ENCODE measurements around the gene CYP26B1.

CYP26B1 gene

DNA sequence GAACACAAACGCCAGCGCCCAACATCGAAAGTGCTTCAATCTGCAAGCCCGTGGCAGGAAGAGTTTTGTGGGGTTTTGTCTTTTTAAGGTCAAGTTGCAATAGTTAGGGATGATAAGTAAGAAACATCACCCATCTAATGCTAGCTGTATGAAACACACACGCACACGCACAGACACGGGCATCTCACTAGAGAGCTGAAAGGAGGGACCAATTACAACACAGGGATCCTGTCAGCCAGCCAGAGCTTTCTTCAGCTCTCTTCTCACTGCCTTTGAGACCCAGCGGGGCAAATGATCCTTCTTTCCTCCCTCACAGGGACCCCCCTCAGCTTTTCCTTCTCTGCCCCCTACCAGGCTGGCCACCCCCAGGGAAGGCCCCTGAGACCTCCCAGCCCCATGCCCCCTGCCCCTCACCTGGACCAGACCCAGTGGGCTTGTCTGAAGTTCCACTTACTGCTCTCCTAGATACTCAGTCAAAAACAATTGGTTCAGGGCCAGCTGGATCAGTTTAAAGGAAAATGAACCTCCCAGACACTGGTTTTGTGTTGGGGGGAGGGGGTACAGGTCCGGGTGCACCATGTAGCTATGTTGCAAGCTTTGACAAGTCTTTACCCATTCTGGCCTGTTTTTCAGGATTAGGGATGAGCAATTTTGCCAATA, 17.9 kb downstream of the CYP26B1 start:
- no peak overlapping the region for H3K4me3 ChIP-seq (ENCODE audit: insufficient read depth, low read depth, low read length)
- WGBS, 2 experiments: 82 to 87% methylated on average over 9 of the region's 9 CpGs
- no peak overlapping the region for H3K27ac ChIP-seq (ENCODE audit: insufficient read depth, low read depth, low read length, poor library complexity, severe bottlenecking)
- H3K4me1 ChIP-seq (ENCODE audit: control insufficient read depth, insufficient read depth, low read length): peaks cover 24% of the 10 kb centered on the region
- H3K9me3 ChIP-seq (ENCODE audit: control insufficient read depth, low read length): no peaks in the 10 kb centered on the region
- no peaks in the 10 kb centered on the region for H3K36me3 ChIP-seq (ENCODE audit: control insufficient read depth, insufficient read depth, low read length)
- H3K27me3 ChIP-seq (ENCODE audit: control insufficient read depth, insufficient read depth, low read length, poor library complexity, severe bottlenecking): no peaks in the 10 kb centered on the region

DNA sequence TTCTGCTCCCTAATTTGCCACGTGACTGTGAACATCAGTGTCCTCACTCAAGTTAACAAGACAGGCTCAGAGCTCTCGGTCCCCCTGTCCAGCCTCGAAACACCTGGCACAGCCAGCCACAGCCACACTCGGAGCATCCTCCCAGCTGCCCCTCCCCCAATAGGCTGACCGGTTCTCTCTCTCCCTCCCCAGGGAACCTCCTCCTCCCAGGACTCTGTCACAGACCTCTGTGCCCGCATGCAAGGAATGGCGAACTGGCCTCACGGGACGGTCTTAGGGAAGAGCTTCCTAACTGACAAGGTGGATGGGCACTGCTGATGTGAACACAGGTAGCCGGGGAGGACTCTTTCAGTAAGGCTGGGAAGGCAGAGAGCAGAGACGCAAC, 18.8 kb downstream of the CYP26B1 start:
- Histone ChIP-seq H3K27ac (ENCODE audit: insufficient read depth, low read depth, low read length, poor library complexity, severe bottlenecking) (no peak overlapping the region), H3K9me3 (ENCODE audit: control insufficient read depth, low read length) (no peaks in the 10 kb centered on the region), H3K27me3 (ENCODE audit: control insufficient read depth, insufficient read depth, low read length, poor library complexity, severe bottlenecking) (no peaks in the 10 kb centered on the region), H3K4me3 (ENCODE audit: insufficient read depth, low read depth, low read length) (no peak overlapping the region), H3K4me1 (ENCODE audit: control insufficient read depth, insufficient read depth, low read length) (peaks cover 24% of the 10 kb centered on the region), H3K36me3 (ENCODE audit: control insufficient read depth, insufficient read depth, low read length) (no peaks in the 10 kb centered on the region)
- 66 to 67% methylated on average over 11 of the region's 11 CpGs for WGBS, 2 experiments

DNA sequence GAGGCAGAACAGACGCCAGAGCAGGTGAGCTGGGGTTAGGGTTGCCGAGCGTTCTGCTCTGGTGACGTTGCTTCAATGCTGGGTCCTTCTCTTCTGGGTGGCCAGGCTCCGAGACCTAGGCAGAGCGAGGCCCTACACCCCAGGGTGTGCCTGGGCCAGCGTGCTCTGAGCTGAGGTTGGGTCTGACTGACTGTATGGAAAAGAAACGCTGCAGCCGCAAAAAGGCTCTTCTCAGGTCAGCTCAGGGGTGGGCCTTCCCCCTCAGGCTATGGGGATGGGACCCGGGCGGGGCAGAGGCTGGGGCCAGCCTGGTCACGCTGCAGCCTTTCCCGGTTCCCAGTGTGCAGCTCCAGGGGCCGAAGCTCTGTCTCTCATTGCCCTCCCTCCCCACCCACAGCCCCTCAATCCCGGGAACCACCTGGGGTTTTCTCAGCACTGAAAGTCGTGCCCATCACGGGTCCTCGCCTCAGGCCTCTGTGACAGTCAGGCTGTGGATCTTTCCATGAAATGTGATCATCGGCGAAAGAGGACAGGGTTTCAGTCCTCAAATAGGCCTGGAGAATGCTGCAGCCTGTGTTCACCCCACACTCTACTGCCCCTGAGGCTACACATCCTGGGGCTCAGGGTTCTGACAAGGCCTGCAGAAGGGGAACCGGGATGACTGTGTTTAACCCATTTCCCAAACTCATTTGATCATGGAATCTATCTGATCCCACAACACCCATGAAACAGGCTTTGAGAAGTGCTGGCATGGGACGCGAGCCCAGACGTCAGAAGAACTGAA, 19.4 kb downstream of the CYP26B1 start:
- 88% methylated on average over 24 of the region's 24 CpGs for WGBS, 2 experiments
- H3K27me3 ChIP-seq (ENCODE audit: control insufficient read depth, insufficient read depth, low read length, poor library complexity, severe bottlenecking): no peaks in the 10 kb centered on the region
- no peaks in the 10 kb centered on the region for H3K9me3 ChIP-seq (ENCODE audit: control insufficient read depth, low read length)
- H3K27ac ChIP-seq (ENCODE audit: insufficient read depth, low read depth, low read length, poor library complexity, severe bottlenecking): no peak overlapping the region
- H3K4me1 ChIP-seq (ENCODE audit: control insufficient read depth, insufficient read depth, low read length): peaks cover 24% of the 10 kb centered on the region
- H3K36me3 ChIP-seq (ENCODE audit: control insufficient read depth, insufficient read depth, low read length): no peaks in the 10 kb centered on the region
- no peak overlapping the region for H3K4me3 ChIP-seq (ENCODE audit: insufficient read depth, low read depth, low read length)

GRCh38 chr2:72127401-72128058, 20.1 kb downstream of the CYP26B1 start:
- Histone ChIP-seq H3K9me3 (ENCODE audit: control insufficient read depth, low read length) (no peaks in the 10 kb centered on the region), H3K4me1 (ENCODE audit: control insufficient read depth, insufficient read depth, low read length) (peaks cover 24% of the 10 kb centered on the region), H3K36me3 (ENCODE audit: control insufficient read depth, insufficient read depth, low read length) (no peaks in the 10 kb centered on the region), H3K27me3 (ENCODE audit: control insufficient read depth, insufficient read depth, low read length, poor library complexity, severe bottlenecking) (no peaks in the 10 kb centered on the region), H3K4me3 (ENCODE audit: insufficient read depth, low read depth, low read length) (no peak overlapping the region), H3K27ac (ENCODE audit: insufficient read depth, low read depth, low read length, poor library complexity, severe bottlenecking) (no peak overlapping the region)
- 91 to 92% methylated on average over 21 of the region's 21 CpGs for WGBS, 2 experiments

DNA sequence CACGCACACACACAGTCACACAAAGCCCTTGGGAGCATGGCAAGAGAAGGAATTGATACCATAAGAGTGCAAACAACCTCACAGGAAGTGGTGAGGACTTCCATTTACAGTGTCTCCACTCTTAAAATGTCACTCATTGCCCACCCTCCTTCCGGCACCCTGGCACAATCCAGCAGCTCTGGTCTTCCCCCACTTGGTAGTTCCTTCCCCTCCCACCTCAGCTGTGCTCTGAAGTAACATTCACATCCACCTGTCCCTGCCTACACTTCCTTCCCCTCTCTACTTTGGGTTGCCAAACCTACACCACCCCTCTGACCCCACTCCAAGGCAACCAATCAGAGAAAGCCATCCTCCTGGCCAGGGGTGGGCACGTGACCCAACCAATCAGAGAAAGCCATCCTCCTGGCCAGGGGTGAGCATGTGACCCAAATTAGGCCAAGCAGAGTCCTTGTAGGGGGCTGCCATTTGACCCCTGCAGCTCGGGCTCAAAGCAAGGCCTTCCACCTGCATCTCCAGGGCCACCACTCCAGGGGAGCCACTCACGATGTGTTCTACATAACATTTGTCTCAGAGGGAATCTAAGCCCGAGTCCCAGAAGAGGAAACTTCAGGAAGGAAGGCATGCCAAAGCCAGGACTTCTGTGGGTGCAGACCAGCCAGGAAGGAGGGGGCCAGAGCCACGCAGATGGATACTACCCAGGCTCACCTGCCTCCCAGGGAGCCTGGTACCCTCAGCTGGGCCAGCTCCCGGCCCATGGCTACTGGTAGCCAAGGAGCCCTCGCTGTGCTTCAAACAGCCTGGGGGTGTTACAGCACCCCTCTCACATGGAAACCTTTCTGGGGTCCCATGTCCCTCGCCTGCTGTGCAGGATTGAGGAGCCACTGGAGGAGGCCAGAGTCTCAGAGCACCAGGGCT, 21.2 kb downstream of the CYP26B1 start:
- Histone ChIP-seq H3K9me3 (ENCODE audit: control insufficient read depth, low read length) (no peaks in the 10 kb centered on the region), H3K4me3 (ENCODE audit: insufficient read depth, low read depth, low read length) (no peak overlapping the region), H3K27ac (ENCODE audit: insufficient read depth, low read depth, low read length, poor library complexity, severe bottlenecking) (no peak overlapping the region), H3K27me3 (ENCODE audit: control insufficient read depth, insufficient read depth, low read length, poor library complexity, severe bottlenecking) (no peaks in the 10 kb centered on the region), H3K4me1 (ENCODE audit: control insufficient read depth, insufficient read depth, low read length) (peaks cover 24% of the 10 kb centered on the region), H3K36me3 (ENCODE audit: control insufficient read depth, insufficient read depth, low read length) (no peaks in the 10 kb centered on the region)
- WGBS, 2 experiments: 91 to 93% methylated on average over 10 of the region's 10 CpGs

DNA sequence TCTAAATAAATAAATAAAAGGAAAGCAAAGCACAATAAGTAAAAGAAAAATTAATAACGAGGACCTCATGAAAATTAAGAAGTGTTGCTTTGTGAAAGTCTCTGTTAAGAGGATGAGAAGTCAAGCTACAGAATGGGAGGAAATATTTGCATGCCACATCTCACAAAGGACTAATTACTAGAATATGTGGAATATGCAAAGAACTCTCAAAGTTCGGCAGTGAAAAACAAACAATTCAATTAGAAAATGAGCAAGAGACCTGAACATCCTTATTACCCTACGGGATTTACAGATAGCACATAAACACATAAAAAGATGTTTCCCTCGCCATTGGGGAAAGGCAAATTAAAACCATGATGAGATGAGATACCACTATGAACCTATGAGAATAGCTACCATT, 23.3 kb downstream of the CYP26B1 start:
- no peak overlapping the region for H3K4me3 ChIP-seq (ENCODE audit: insufficient read depth, low read depth, low read length)
- no peaks in the 10 kb centered on the region for H3K9me3 ChIP-seq (ENCODE audit: control insufficient read depth, low read length)
- WGBS, 2 experiments: 91 to 100% methylated on average over 3 to 4 of the region's 4 CpGs
- H3K27ac ChIP-seq (ENCODE audit: insufficient read depth, low read depth, low read length, poor library complexity, severe bottlenecking): no peak overlapping the region
- H3K36me3 ChIP-seq (ENCODE audit: control insufficient read depth, insufficient read depth, low read length): no peaks in the 10 kb centered on the region
- H3K27me3 ChIP-seq (ENCODE audit: control insufficient read depth, insufficient read depth, low read length, poor library complexity, severe bottlenecking): no peaks in the 10 kb centered on the region
- peaks cover 9% of the 10 kb centered on the region for H3K4me1 ChIP-seq (ENCODE audit: control insufficient read depth, insufficient read depth, low read length)

GRCh38 chr2:72121153-72121552, 26.5 kb downstream of the CYP26B1 start:
- no peak overlapping the region for H3K27ac ChIP-seq (ENCODE audit: insufficient read depth, low read depth, low read length, poor library complexity, severe bottlenecking)
- WGBS, 2 experiments: 84 to 89% methylated on average over 4 of the region's 4 CpGs
- H3K27me3 ChIP-seq (ENCODE audit: control insufficient read depth, insufficient read depth, low read length, poor library complexity, severe bottlenecking): no peaks in the 10 kb centered on the region
- no peaks in the 10 kb centered on the region for H3K36me3 ChIP-seq (ENCODE audit: control insufficient read depth, insufficient read depth, low read length)
- no peaks in the 10 kb centered on the region for H3K4me1 ChIP-seq (ENCODE audit: control insufficient read depth, insufficient read depth, low read length)
- H3K9me3 ChIP-seq (ENCODE audit: control insufficient read depth, low read length): no peaks in the 10 kb centered on the region
- H3K4me3 ChIP-seq (ENCODE audit: insufficient read depth, low read depth, low read length): no peak overlapping the region

DNA sequence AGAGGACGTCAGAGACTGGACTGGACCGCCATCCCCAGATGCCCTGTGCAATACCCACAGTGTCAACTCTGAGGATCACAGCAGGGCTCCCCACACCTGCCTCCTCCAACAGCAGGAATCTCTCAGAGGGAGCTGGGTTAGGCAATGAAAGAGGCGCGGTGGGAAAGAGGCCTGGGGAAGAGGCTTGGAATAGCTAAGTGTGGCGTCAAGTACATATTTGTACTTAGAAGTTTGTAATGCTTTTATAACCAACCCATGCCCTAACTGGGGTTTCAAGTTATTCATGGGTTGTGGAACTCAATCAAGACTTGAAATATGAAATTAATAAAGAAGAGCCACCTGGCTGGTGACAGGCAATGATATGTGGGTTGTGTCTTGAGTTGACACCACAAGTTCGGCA, 28.7 kb downstream of the CYP26B1 start:
- H3K4me3 ChIP-seq (ENCODE audit: insufficient read depth, low read depth, low read length): no peak overlapping the region
- H3K27me3 ChIP-seq (ENCODE audit: control insufficient read depth, insufficient read depth, low read length, poor library complexity, severe bottlenecking): no peaks in the 10 kb centered on the region
- H3K4me1 ChIP-seq (ENCODE audit: control insufficient read depth, insufficient read depth, low read length): no peaks in the 10 kb centered on the region
- H3K9me3 ChIP-seq (ENCODE audit: control insufficient read depth, low read length): no peaks in the 10 kb centered on the region
- WGBS, 2 experiments: 90 to 96% methylated on average over 6 of the region's 6 CpGs
- no peaks in the 10 kb centered on the region for H3K36me3 ChIP-seq (ENCODE audit: control insufficient read depth, insufficient read depth, low read length)
- H3K27ac ChIP-seq (ENCODE audit: insufficient read depth, low read depth, low read length, poor library complexity, severe bottlenecking): no peak overlapping the region

- H3K27ac ChIP-seq (ENCODE audit: insufficient read depth, low read depth, low read length, poor library complexity, severe bottlenecking): no peak overlapping the region
- H3K4me3 ChIP-seq (ENCODE audit: insufficient read depth, low read depth, low read length): no peak overlapping the region
- H3K4me1 ChIP-seq (ENCODE audit: control insufficient read depth, insufficient read depth, low read length): no peaks in the 10 kb centered on the region
- H3K9me3 ChIP-seq (ENCODE audit: control insufficient read depth, low read length): no peaks in the 10 kb centered on the region
- H3K27me3 ChIP-seq (ENCODE audit: control insufficient read depth, insufficient read depth, low read length, poor library complexity, severe bottlenecking): no peaks in the 10 kb centered on the region
- WGBS, 2 experiments: 91 to 92% methylated on average over 6 of the region's 6 CpGs
- H3K36me3 ChIP-seq (ENCODE audit: control insufficient read depth, insufficient read depth, low read length): no peaks in the 10 kb centered on the region
Observed at GRCh38 chr2:72118386-72118785, 29.3 kb downstream of the CYP26B1 start.
